CD4-positive, alpha-beta T cell treated with Interferon gamma for 1 hour (primary cell): Measurements from ENCODE around the gene PLXNB2.

Experiments
- DNase-seq: peaks from one replicate; pipeline ENCODE4 v3.0.0-alpha.2; 2020

PLXNB2 gene

DNA sequence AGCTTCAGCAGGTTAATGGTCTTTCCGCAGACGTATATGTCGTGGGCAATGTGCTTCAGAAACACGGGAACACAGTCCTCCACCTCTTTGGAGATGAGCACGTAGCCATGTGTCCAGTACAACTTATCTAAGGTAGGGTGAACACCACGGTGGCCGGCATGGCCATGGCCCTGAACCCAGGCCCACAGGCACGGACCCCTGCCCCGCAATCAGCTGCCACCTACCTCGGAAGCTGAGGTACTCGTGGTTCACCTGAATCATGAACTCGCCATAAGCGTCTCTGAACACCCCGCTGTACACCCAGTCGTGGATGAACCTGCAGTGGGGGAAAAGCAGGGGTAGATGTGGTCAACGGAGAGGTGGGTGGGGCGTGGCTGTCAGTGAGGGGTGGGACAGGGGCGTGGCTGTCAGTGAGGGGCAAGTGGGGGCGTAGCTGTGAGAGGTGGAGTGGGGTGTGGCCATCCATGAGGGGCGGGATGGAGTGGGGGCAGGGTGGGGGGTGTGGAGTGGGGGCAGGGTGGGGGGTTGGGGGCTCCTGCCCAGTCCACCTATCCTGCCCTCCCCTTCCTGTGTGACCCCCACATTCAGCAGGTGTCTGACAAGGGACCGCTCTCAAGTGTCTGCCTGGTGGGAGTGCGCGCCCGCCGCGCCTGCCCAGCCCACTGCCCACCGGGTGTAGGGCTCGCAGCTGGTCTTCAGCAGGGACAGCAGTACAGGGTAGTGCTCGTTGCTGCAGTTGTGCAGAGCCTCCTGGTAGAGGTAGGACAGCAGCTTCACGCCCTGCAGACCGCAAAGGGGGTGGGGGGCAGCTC lies 81.2 kb downstream of the PLXNB2 start:
- no peak for DNase-seq

DNA sequence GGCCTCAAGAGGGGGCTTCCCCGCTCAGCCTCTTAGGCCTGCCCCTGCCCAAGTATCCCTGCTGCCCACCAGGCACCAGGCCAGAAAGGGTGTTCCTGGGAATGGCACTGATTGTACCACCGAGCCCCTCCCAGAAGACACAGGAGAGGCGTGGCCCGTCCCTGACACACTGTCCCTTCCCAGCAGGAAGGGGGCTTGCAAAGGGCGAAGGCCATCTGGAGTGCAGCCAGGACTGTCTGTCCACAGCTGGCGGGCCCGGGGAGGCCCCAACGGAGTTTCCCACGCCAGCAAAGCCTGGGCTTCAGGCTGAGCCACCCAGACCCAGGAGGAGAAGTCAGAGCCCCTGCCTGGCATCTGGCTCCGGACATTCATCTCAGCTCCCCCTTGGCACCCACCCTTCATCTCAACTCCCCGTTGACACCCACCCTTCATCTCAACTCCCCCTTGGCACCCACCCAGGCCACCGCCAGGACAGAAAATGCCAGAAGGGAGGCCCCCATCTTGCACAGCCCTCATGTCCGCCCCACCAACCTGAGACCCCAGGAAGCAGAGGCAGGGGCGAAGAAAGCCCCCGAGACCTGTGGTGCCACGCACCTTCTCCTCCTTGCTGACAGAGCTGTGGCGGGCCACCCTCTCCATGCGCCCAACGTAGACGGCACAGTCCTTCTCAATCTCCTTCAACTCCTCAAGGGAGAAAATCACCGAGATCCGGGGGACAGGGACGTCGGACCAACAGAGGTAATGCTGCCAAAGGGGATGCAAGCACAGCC lies 82.1 kb downstream of the PLXNB2 start:
- no peak for DNase-seq
